ACHN (cell line): ENCODE results near the gene MINDY4.
A peak's percentile ranks its signal among the peaks of the same experiment; 100 is the strongest.

ENCODE experiments used
- DNase-seq: peaks from one replicate; pipeline ENCODE4 v3.0.0-alpha.2; 2015
- in situ Hi-C: cut with HindIII; loops from 2 replicates; pipeline ENCODE4 v1.10.0; 2017; ENCODE audit warnings: low sequenced_read_pairs, low pct_ligation_motif_present, low pct_unique_long_range_greater_than_20kb

The MINDY4 gene

GRCh38 chr7:30859940-30860496 is 88.8 kb downstream of the MINDY4 start:
- in situ Hi-C loops, result no loop called here

DNA sequence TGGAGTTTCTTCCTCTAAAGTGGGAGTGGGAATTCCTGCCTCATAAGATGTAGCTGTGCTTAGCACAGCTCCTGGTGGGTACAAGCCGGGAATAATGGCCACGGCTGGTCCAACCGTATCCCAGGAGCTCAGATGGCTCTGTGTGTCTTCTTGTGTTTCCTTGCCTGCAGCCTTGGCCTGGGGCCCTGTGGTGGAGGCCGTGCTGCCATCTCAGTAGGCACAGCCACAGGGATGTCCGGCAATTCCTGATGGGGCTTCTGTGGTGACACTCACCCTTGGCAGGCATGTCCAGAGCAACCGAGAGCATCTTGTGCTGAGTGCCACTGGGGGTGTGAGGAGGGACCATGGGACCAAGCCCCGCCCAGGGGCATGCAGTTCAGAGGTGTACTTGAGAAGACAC is 90.4 kb downstream of the MINDY4 start:
- in situ Hi-C loops, result no loop called here
- no peak for DNase-seq

More at GRCh38 chr7:30859940-30860496, 88.8 kb downstream of the MINDY4 start:
- no peak for DNase-seq

- in situ Hi-C loops, result no loop called here
- DNase-seq, result no peak
Measured at GRCh38 chr7:30862995-30863705, 91.9 kb downstream of the MINDY4 start.

DNA sequence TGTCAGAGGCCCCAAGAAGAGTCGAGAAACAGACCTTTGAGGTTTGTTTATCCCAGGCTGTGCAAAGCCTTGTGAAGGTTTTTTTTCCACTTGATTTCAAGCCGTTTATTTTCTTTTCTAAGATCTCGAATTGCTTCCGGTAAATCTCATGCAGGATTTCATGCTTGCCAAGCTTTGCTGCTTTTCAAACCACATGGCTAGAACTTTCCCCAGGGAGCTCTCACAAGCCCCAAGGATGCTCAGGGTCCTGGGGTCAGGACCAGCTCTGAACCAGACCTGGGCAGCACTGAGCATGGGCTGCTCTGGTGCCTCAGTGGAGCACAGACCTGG is 92.5 kb downstream of the MINDY4 start:
- in situ Hi-C loops, result no loop called here
- no peak for DNase-seq

GRCh38 chr7:30864101-30864500 is 92.9 kb downstream of the MINDY4 start:
- no peak for DNase-seq
- in situ Hi-C loops, result no loop called here

GRCh38 chr7:30865076-30865475 is 93.9 kb downstream of the MINDY4 start:
- DNase-seq, result no peak
- in situ Hi-C loops, result no loop called here

- in situ Hi-C loops, result no loop called here
- DNase-seq, result no peak
Measured at GRCh38 chr7:30865821-30866220, 94.6 kb downstream of the MINDY4 start.

DNA sequence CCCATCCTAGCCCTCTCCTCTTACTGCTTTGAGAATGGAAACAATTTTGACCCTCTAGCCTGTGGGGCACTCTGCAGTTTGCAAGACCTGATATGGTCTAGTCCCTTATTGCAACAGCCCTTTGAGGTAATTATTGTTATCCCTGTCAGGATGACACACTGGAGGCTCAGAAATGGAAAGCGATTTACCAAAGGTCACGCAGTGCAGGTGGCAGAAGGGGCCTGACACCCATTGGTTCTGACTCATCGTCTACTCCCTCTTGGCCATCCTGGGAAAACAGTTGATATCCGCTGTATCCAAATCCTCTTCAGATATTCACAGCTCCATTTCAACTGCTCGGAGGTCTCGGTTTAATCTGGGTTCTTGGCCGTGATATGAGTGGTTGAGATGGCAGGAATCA is 95.7 kb downstream of the MINDY4 start:
- in situ Hi-C loops, result no loop called here
- DNase-seq, result peak; percentile 31

DNA sequence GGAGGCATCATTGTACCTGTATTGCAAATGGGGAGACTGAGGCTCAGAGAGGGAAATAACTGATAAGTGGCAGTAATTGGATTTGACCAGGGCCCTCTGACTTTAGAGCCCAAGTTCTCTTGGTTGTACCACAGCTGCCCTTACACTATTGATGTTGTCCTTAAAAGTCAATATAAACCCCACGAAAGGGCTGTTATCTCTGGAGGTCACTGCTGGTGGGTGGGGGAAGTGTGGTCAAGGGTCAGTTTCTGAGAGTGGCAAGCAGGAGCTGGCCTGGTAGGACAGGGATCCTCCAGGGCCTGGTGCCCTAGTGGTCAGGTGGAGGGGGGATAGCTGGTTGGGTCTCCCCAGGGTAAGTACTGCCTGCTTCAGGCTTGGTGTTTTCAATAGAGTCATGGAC is 96.3 kb downstream of the MINDY4 start:
- in situ Hi-C loops, result no loop called here
- no peak for DNase-seq

DNA sequence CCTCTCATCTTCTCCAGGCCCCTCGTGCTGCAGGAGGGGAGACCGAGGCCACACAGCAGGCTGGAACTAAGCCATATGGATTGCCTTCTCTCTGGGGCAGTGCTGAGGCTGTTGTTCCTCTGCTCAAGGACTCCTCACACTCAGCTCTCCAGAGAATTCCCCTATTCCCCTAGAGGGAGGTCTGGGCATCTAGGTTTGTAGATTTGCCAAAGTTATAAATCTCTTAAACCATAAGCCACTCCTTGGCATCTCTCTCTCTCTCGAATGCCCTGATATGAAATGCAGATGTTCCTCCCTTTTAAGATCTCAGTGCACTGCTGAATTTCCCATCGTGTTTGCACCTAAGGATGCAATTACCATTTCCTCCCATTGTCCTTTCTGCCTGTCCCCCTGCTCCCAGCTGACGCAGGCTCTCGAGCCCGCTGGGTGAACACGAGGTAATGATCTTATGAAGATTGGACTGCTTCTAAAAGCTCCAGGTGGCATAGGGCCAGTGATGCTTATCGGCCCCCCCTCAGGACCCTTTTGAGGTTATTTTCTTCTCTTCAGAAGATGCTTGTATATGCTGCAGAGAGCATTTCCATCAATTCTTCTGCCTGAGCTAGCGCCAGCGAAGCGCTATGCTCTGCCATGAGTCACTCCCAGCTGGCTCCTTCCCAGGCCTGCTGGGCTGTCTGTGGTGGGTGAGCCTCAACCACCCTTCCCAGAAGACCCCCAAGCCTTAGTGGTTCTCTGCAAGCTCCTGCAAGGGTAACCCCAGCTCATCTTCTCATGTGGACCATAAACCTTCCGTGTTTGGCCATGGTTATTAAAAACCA is 98.8 kb downstream of the MINDY4 start:
- in situ Hi-C loops, result no loop called here

GRCh38 chr7:30870821-30871518 is 99.8 kb downstream of the MINDY4 start:
- in situ Hi-C loops, result no loop called here
- DNase-seq, result no peak

More for the DNA sequence above, 98.8 kb downstream of the MINDY4 start:
- DNase-seq, result peak; percentile 39

- no peak for DNase-seq
- in situ Hi-C loops, result no loop called here
Measured at GRCh38 chr7:30871655-30872054, 100.4 kb downstream of the MINDY4 start.

- DNase-seq, result no peak
- in situ Hi-C loops, result no loop called here
Measured at GRCh38 chr7:30873207-30873606, 102.0 kb downstream of the MINDY4 start.

GRCh38 chr7:30873656-30874055 is 102.4 kb downstream of the MINDY4 start:
- DNase-seq, result no peak
- in situ Hi-C loops, result no loop called here

- DNase-seq, result no peak
- in situ Hi-C loops, result no loop called here
Measured at GRCh38 chr7:30874656-30875302, 103.6 kb downstream of the MINDY4 start.

- in situ Hi-C loops, result no loop called here
- no peak for DNase-seq
Measured at GRCh38 chr7:30877015-30877769, 106.0 kb downstream of the MINDY4 start.

DNA sequence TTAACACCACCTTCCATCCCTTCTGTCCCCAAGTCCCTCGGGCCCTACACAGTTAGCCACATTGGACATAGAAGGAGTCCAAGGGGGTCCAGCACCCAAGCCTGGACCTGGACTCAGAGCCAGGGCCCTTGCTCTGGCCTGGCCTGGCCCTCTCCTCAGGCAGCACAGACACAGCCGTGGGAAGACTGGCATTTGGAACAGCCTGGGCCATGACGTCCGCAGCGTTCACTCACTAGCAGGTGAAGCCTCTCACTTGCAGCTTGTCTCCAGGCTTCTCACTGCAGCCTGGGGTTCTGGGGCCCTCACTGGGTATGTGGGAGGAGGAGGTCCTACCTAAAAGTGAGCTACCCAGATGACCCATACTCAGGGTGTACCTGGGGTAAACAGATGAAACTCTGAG is 106.8 kb downstream of the MINDY4 start:
- in situ Hi-C loops, result no loop called here
- no peak for DNase-seq
